ENCODE data around the gene PAPLN. TPM values are rescaled to one million over a fixed set of nuclear protein-coding genes. Genes with fewer than 3 reads are reported as not detected.

The PAPLN gene
- total and polyA plus RNA-seq, 2 experiments from 2014 or later, result 2.8 to 13.2 TPM

GRCh38 chr14:73243341-73243740 lies 6.0 kb downstream of the PAPLN start:
- Histone ChIP-seq H3K79me2 (replicated peaks; ENCODE audit: insufficient read depth) (0 out of 2 replicates have a peak, but pooled peaks cover 3% of the 10 kb centered on the region), H3K36me3 (ENCODE audit: insufficient read depth) (no peaks in the 10 kb centered on the region), H3F3A (replicated peaks; ENCODE audit: low read depth) (no peaks in the 10 kb centered on the region; the same call in 1 of the 2 replicates), H3K4me3 (no peak overlapping the region), H3K9me2 (ENCODE audit: insufficient read depth) (no peaks in the 10 kb centered on the region), H3K27me3 (ENCODE audit: insufficient read depth) (peaks cover 32% of the 10 kb centered on the region), H3K27ac (ENCODE audit: low read depth) (no peak overlapping the region), H4K20me1 (replicated peaks; ENCODE audit: insufficient read depth) (peaks cover 3% of the 10 kb centered on the region; the same call in 1 of the 2 replicates), H3K4me1 (ENCODE audit: insufficient read depth) (peaks cover 29% of the 10 kb centered on the region), H3K4me2 (no peak overlapping the region), H2AFZ (no peak overlapping the region)
- no peak overlapping the region for H3K4me3 Mint-ChIP-seq
- peaks cover 23% of the 10 kb centered on the region for H3K4me1 Mint-ChIP-seq
- ATAC-seq, result no peak
- no peak overlapping the region for H3K27ac Mint-ChIP-seq
- H3K9me3 Mint-ChIP-seq, result no peaks in the 10 kb centered on the region; the same call in 2 of the 3 replicates
- H3K27me3 Mint-ChIP-seq (ENCODE audit: insufficient read depth, low read depth, poor library complexity), result peaks cover 20% of the 10 kb centered on the region
- no peak for DNase-seq (ENCODE audit: low spot score)
- H3K36me3 Mint-ChIP-seq (ENCODE audit: low read depth), result peaks cover 15% of the 10 kb centered on the region
- no peak for TF ChIP-seq REST (IDR thresholded peaks at IDR 0.05; ENCODE audit: unreplicated experiment)
- no peak for TF ChIP-seq ZNF114 (CRISPR knock-in tag; IDR thresholded peaks at IDR 0.05)
- no peak for TF ChIP-seq POLR2AphosphoS5 (IDR thresholded peaks at IDR 0.05; ENCODE audit: low read depth)
- TF ChIP-seq ETS1 (IDR thresholded peaks at IDR 0.05), result no peak
- TF ChIP-seq EZH2 (IDR thresholded peaks at IDR 0.05; ENCODE audit: low read depth, unreplicated experiment), result no peak
- TF ChIP-seq CTCF (conservative IDR thresholded peaks at IDR 0.05; ENCODE audit: low read depth in 2 of 2), result no peak
- no peak for TF ChIP-seq ZNF331 (CRISPR knock-in tag; IDR thresholded peaks at IDR 0.05; ENCODE audit: low read depth)
- no peak for TF ChIP-seq JUNB (IDR thresholded peaks at IDR 0.05; ENCODE audit: unreplicated experiment)
- TF ChIP-seq NANOG (IDR thresholded peaks at IDR 0.05; ENCODE audit: borderline replicate concordance), result no peak
- TF ChIP-seq CREB1 (CRISPR knock-in tag; IDR thresholded peaks at IDR 0.05; ENCODE audit: low read depth), result no peak

Measured in GM23338 (cell line).